ENCODE results near the gene MECP2.

GRCh38 chrX:154008521-154008920, 89.0 kb downstream of the MECP2 start:
- no peak for TF ChIP-seq CTCF (optimal IDR thresholded peaks at IDR 0.05 in 1 of 3, IDR thresholded peaks at IDR 0.05 in 1 of 3, conservative IDR thresholded peaks at IDR 0.05 in 1 of 3; ENCODE audit: extremely low read depth in 1 of 3, insufficient read depth in 2 of 3, low read length in 3 of 3)
- TF ChIP-seq EZH2 (IDR thresholded peaks at IDR 0.05; ENCODE audit: low read length), result no peak

Measured in keratinocyte (primary cell).